Embryonic facial prominence (tissue), 1 donor: ENCODE measurements around the gene GOLGA6L26.
"Not testable (repeated sequence)": the region's sequence is repeated elsewhere in the genome, so short reads cannot be mapped to it uniquely, and the experiment has no call there.

Experiments used
- DNase-seq: peaks from one replicate; pipeline ENCODE4 v3.0.0-alpha.2; 2016; ENCODE audit errors: extremely low spot score

GOLGA6L26 gene

GRCh38 chr15:23334096-23334495 lies at the start of gene GOLGA6L26:
Gene GOLGA6L26, minus strand, starts transcription at chr15:23334196. Its CDS starts 61 bp downstream, at chr15:23334135.
- not testable (repeated sequence) for DNase-seq

GRCh38 chr15:23381192-23381591 lies 47.2 kb upstream of the GOLGA6L26 start:
- not testable (repeated sequence) for DNase-seq

- not testable (repeated sequence) for DNase-seq
These were observed 46.7 kb upstream of the GOLGA6L26 start for GRCh38 chr15:23380700-23381099.

GRCh38 chr15:23378946-23379345 lies 45.0 kb upstream of the GOLGA6L26 start:
- DNase-seq: not testable (repeated sequence)

- DNase-seq: not testable (repeated sequence)
These were observed 40.2 kb upstream of the GOLGA6L26 start for GRCh38 chr15:23374226-23374625.

- not testable (repeated sequence) for DNase-seq
These were observed 39.0 kb upstream of the GOLGA6L26 start for GRCh38 chr15:23372891-23373600.

GRCh38 chr15:23372284-23372683 lies 38.3 kb upstream of the GOLGA6L26 start:
- DNase-seq: no peak

- DNase-seq: not testable (repeated sequence)
These were observed 37.9 kb upstream of the GOLGA6L26 start for GRCh38 chr15:23371868-23372267.

- not testable (repeated sequence) for DNase-seq
These were observed 37.1 kb upstream of the GOLGA6L26 start for GRCh38 chr15:23371134-23371533.

GRCh38 chr15:23370578-23370977 lies 36.6 kb upstream of the GOLGA6L26 start:
- no peak for DNase-seq

- not testable (repeated sequence) for DNase-seq
These were observed 30.3 kb upstream of the GOLGA6L26 start for GRCh38 chr15:23364261-23364660.

- DNase-seq: not testable (repeated sequence)
These were observed 28.6 kb upstream of the GOLGA6L26 start for GRCh38 chr15:23362622-23363021.

GRCh38 chr15:23354448-23354847 lies 20.5 kb upstream of the GOLGA6L26 start, which contains the start of gene GOLGA8S:
Gene GOLGA8S, plus strand, starts transcription at chr15:23354748. Its CDS starts 62 bp downstream, at chr15:23354810.
- not testable (repeated sequence) for DNase-seq

- DNase-seq: not testable (repeated sequence)
These were observed 22.8 kb downstream of the GOLGA6L26 start for GRCh38 chr15:23311233-23311632.

GRCh38 chr15:23305921-23306320 lies 28.1 kb downstream of the GOLGA6L26 start:
- DNase-seq: not testable (repeated sequence)

- DNase-seq: not testable (repeated sequence)
These were observed 29.2 kb downstream of the GOLGA6L26 start for GRCh38 chr15:23304805-23305204.

GRCh38 chr15:23304267-23304666 lies 29.7 kb downstream of the GOLGA6L26 start:
- DNase-seq: not testable (repeated sequence)

GRCh38 chr15:23303654-23304053 lies 30.3 kb downstream of the GOLGA6L26 start:
- DNase-seq: not testable (repeated sequence)

GRCh38 chr15:23303246-23303645 lies 30.8 kb downstream of the GOLGA6L26 start:
- DNase-seq: not testable (repeated sequence)
